NCI-H128 (cell line): ENCODE measurements around the gene P4HA3.

Source experiments
- DNase-seq: peaks from one replicate; lab custom pipeline; 2025; ENCODE audit not compliant: unreplicated experiment; lab: John Stamatoyannopoulos, UW

The P4HA3 gene

DNA sequence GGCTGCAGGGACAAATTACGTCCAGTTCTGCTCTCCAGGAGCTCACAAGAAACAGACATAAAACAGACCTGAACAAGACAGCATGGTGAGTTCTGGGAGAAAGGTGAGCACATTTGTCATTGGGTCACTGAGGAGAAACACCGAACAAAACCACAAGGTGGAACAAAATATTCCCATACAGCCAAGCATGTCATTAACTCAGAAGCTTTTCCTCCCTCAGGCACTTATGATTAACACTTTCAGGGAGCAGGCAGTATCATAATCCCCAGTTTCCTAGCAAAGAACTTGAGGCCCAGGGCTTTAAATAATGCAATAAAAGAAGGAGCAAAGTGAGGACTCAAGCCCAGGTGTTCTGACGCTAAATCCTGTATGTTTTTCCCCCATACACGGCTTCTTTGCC lies 43.0 kb downstream of the P4HA3 start:
- DNase-seq, result no peak

DNA sequence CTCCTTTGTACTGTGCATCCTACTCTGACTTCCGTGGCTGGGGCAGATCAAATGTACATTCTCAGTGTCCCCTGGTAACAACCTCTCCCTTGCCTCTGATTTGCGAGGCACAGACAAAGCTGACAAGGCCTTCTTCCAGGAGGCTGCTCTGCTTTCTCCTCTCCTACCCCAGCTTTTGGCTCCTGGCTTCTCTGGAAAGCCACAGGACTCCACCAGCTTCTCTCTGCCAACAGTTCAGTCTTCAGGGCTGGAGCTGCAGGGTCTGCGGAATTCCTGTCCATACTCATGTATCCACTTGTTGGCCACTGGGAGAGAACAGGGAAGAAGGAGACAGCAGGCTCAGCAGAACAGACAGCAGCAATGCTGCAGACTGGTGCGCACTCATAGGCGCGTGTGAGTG lies 44.4 kb downstream of the P4HA3 start:
- DNase-seq, result no peak

DNA sequence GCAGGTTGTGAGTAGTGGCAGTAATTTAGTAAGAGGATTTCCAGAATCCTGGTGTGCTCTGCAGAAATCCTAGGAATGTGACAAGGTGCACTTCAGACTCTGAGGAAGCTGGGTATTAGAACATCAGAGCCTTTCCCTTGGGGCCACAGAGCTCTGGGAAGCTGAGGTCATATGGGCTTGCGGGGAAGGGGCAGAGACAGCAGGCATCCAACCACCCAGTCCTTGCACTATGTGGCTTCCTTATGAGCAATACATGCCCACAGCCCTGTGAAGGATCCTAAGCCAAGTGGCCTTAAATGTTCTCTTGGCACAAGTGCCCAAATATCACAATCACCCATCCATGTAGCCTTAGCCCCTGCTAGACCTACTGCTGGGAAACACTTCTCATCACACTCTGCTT lies 46.2 kb downstream of the P4HA3 start:
- DNase-seq, result no peak

DNA sequence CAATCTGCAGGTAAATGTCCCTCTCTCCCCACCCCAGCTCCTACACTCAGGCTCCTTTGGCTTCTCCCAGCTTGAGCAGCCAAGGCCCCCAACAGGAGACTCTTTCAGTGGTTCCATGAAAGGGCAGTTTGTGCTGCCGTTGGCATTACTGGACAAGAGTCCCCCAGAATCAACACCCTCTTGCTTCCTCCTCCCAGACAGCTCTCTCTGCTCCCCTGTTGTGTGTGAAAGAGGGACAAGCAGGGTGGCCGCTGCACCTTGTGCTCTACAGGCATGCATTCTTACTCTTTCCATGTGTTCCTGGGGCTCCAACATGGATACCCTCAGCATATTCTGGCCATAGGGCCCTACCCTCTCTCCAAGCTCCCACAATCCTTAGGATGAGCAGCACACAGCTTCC lies 48.7 kb downstream of the P4HA3 start:
- no peak for DNase-seq

DNA sequence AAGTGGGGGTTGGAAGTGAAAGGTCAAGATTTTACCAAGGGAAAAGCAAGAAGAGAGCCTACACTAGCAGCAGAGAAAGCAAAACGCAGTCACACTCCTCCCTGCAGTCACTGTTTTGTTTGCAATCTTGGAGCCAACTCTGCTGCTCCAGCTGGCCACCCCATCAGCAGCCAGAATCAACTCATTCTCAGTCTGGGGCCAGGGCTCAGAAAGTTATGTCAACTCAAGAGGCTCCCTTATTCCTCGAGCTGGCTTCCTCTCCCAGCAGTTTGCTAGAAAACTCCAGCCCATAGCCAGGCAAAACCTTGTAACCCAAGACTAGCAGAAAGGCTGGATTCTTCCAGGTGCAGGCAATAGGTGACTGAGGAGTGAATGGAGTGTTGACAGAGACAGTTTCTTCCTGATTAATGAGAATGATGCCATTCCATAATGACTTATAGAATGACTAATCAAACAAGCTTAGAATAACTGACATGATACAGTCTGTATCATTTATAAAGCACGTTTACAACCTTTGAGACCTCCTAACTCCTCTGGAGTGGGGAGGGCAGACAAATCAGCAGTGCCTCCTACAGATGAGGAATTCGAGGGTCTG lies 53.4 kb downstream of the P4HA3 start:
- no peak for DNase-seq

DNA sequence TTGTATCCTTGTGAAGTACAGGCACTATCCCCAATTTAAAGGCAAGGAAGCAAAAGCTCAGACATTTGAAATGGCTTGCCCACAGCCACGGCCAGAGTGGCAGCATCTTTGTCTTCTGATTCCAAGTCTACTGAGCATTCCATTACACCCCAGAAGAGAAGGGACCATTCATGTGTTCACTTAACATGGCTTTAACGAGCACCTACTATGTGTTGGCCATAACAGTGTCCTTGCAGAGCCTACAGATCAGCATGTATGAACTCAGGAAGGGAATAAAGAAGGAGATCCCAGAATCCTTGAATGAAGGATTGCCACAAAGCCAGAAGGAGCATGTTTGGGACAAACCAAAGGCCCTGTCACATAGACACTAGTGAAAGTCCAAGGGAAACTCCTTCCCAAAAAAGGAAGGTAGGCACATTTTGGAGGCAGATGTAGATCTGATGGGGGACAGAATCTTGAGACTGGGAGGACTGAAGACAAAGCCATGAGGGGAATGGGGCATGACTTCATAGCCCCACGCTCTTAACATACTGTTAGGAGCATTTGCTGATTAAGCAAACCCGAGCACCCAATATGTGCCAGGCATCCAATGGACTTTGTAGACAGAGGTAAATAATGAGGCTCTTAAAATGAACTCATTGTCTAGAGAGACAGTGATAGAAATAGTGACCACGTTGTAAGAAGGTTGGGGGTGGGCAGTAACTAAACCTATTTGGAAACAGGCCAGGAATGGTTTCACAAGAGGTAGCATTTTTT lies 54.9 kb downstream of the P4HA3 start:
- DNase-seq, result no peak

DNA sequence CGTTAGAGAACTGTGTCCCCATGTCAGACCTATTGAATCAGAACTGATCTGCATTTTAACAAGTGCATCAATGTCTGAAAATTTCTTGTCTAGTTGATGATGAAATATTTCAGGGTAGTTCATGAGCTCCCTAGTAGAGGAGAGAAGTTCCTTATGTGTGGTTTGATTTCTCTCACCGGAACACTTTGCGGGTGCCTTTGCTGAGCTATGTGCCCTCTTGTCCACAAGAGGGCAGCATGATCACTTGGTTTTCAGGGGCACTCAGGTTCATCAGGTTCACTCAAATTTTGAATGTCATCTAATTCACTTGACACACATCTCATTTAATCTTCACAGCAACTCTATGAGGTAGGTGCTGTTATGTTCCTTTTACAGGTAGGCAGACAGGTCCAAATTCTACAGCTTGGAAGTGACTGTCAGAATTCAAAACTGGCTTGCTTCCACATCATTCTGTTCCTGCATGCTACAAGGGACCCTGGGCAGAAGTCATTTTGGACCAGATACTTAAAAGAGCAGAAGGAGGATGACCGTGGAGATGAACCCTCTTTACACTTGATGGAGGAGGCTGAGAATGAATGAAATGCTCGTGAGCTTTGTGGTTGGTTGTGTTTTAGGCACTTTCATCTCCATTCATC lies 55.6 kb downstream of the P4HA3 start:
- peak; percentile 21 for DNase-seq

DNA sequence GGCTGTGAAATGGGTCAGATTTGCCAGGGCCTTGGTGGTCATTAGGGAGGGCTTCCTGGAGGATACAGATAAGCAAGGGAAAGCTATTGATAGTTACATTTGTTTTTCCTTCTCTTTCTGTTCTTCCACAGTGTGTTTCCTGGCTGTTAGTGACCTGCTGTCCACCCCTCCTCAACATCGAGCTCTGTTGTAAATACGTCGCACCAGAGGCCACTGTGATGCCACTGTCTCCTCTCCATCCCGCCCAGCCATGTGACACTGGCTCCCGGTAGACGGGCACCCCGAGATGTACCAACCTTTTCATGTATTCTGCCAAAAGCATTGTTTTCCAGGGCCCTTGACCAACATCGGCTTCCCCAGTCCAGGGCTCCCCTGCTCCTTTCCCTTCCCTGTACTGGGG lies 58.1 kb downstream of the P4HA3 start:
- DNase-seq, result no peak

DNA sequence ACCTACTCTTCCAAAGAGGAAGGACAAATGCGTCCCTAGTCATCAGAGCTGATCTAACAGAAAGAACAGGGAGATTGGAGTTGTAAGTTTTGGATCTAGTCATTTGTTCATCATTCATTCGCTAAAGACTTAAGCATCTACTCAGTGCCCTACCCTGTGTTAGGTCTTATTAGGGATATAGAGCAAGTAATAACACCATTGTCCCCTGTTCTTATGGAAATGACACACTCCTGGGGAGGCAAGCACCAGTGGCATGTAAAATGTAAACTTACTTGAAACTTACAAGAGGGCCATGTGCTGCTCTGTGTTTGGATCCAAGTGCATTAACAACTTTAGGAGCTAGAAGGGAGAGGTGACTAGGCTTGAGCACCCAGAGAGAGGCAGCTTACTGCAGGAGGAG lies 61.9 kb downstream of the P4HA3 start:
- no peak for DNase-seq

DNA sequence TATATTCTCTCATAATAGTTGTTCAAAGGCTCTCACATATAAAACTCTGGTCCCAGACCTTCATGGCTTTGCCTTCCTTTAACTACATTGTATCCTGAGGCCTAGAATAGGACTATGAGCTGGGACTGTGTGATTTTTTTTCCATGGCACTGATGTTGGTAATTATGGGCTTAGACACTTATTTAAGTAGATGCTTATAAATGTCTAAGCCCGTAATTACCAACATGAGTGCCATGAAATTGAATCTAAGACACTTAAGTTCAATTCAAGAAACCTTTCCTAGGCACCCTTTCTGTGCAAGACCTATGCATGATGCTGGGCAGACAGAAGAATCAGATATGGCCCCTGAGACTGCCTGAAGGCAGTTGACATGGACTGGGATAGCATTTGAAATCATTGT lies 63.0 kb downstream of the P4HA3 start:
- DNase-seq, result no peak

DNA sequence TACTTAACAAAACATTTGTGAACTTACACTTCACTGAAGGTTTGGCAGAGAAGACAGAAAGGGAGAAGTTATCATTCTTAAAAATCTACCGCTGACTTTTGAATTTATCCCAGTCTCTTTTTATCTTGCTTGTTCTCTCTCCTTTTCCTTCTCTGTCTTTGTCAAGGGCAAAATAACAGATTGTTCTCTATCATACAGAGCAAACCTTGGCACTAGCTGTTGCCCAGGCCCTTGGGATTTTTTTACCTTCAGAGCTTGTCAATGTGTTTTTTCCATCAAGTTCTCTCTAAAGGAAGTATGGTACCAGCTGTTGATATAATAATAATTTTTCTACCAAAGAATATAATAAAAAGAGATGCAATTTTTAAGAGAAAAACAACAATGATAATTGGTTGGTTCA lies 73.2 kb downstream of the P4HA3 start:
- no peak for DNase-seq

DNA sequence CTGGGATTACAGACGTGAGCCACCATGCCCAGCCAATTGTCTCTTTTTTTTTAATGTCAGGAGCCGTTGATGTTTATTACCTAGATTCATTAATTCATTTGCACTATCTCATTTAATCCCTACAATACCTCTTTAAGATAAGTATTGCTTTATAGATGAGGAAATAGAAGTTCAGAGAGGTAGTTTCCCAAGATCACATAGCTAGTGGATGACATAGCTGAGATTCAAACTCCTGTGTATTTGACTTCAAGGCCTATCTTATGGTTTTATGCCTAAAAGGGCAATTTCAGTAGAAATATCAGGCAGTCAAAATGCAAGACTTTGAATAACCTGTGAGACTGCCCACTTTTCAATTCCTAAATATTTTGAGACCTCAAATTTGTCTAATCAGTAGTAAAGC lies 73.9 kb downstream of the P4HA3 start:
- no peak for DNase-seq

DNA sequence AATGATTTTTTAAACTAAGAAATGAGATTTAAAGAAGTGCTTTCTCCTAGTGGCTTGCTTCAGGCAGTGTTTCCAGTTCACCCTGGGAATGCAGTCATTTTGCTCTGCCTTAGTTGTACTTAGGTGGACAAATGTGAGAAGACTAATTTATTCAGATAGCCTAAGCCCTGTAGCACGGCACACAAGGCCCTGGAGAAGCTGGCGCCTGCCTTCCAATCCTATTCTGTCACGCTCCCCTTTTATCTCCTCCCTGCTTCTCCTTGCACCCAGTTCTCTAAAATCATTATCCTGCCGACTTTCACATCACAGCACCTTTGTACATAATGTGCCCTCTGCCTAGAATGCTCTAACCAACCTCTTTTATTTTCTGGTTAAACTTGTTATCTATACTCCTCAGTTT lies 76.3 kb downstream of the P4HA3 start:
- no peak for DNase-seq

DNA sequence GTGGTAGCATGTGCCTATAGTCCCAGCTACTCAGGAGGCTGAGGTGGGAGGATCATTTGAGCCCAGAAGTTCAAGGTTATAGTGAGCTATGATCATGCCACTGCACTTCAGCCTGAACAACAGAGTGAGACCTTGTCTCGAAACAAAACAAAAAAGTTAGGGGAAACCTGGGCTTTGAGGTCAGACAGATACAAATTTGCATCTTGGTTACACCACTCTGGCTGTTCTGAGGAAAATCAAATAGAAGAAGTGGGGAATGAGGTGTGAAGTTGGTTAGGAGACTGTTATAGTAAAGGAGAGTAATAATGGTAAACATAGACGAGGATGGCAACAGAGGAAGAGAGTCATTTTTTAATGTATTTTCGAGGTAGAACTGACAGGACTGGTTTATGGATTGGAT lies 77.8 kb downstream of the P4HA3 start:
- no peak for DNase-seq

DNA sequence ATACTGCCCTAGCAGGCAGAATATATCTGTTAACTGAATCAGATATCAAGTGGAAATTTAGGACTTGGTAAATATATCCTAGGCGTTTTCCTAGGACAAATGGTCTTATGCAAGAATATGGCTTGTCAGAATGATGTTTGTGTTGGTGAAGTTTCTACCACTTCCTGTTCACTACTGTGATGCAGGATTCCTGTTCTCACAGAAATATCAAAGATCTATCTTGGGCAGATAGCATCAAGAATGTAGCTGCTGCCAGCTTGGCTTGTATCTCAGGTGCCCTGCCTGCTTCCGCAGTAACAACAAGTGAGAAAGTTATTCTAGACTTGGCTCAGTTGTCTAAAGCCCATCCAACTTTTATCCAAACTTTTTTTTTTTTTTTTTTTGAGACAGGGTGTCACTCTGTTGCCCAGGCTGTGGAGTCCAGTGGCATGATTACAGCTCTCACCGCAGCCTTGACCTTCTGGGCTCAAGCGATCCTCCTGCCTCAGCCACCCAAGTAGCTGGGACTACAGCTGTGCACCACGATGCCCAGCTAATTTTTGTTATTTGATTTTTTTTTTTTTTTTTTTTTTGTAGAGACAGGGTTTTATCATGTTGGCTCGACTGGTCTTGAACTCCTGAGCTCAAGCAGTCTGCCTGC lies 79.0 kb downstream of the P4HA3 start:
- DNase-seq, result no peak

DNA sequence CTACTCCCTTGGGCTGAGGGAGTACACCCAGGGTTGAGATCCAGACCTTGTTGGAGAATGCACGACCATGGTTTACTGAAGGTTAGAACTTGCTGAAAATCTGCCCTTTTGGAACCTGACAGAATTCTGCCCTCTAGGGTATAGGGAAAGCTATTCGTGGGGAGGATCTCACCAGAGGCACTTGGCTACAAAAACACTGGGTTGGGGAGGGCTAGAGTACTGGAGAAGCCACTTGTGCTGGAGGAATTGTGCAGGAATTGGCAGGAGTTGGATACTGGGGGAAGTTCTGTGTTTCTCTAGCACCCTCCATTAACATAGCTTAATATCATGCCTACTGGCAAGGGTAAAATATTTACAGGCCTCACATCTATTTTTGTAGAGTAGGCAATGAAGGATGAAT lies 84.5 kb downstream of the P4HA3 start:
- DNase-seq, result no peak

DNA sequence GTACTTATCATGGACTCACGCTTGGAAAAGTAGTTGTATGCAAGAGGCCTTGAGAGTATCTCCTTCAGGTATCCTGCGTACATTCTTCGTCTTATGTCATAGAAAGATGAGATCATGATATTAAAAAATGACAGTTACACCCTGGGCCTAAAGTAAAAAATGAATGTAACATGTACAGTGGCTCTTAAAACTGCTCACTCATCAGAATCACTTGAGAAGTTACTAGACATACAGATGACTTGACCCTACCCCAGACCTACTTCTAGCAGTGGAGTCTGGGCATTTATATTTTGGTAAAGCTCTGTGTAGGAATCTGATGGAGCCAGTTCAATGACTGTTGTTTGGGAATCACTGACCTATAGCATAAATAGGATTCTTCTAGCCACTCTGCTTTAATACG lies 85.9 kb downstream of the P4HA3 start:
- DNase-seq, result no peak

DNA sequence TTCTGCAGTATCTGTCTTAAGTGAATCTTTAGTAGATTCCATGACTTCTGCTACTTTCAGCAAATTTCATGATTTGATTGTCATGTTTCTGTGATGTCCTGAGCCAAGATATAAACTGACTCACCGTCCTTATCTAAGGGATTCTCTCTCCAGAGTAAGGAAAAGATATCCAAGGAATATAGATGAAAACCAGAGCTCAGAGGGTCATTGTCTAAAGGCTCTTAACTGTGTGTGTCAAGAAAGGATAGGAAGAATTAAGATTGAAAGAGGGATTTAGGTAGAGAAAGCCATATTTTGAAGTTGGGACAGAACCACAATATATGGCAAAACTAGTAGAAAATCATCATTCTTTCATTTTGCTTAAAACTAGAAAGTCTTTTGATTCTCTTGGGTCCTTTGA lies 89.6 kb downstream of the P4HA3 start:
- DNase-seq, result no peak

DNA sequence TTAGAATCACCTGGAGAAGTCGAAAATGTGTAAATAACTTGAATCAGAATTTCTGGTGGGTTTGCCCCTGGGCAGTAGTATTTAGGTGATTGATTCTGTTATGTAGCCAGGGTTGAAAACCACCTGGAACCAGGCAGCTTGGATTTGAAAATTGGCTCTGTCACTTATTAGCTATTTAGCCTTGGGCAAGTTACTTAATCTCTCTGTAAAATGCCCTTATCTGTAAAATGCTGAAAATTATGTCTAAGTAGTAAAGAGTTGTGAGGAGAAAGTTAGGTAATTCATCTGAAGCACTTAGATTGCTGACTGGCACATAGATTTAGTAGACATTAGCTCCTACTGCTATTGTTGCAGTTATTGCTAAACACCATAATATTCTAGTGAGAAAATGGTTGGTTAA lies 91.1 kb downstream of the P4HA3 start:
- DNase-seq, result no peak
